H1 (cell line): ENCODE results near the gene NGEF. TPM values are rescaled to one million over a fixed set of nuclear protein-coding genes. Genes with fewer than 3 reads are reported as not detected.

ENCODE experiments used
- CTCF ChIA-PET: fragments of 300-600 bp; sonication (Branson Sonifier 250); formaldehyde crosslinking; loops from one replicate; lab custom pipeline; 2021; ENCODE audit not compliant: partially characterized antibody; lab: Charles Lee
- POLR2A ChIA-PET: fragments of 300-600 bp; sonication (Branson Sonifier 250); formaldehyde crosslinking; loops from one replicate; lab custom pipeline; 2021; ENCODE audit warnings: inconsistent platforms; ENCODE audit not compliant: partially characterized antibody; lab: Charles Lee
- DNase-seq, 2 experiments: peaks; one replicate each; pipeline versions ENCODE4 v3.0.0 to v3.0.0-alpha.2; 2010 to 2022; ENCODE audit warnings: low spot score in 2 of 2, low read depth in 1 of 2, mixed read lengths in 1 of 2
- FAIRE-seq: peaks from 2 replicates; lab custom pipeline; 2011; peaks lifted over from hg19 to GRCh38; lab: Jason Lieb, UNC
- H2AFZ ChIP-seq: 2 replicates; pipeline ENCODE4 v1.8.1; 2012; ENCODE audit warnings: low read length, inconsistent platforms
- H2AK5ac ChIP-seq: 2 replicates; pipeline ENCODE4 v1.6.1; 2013; ENCODE audit warnings: low read depth, low read length
- H2BK120ac ChIP-seq: replicated peaks from 2 replicates; pipeline ENCODE3; 2013; ENCODE audit warnings: low read depth, low read length, inconsistent platforms
- H2BK12ac ChIP-seq: 2 replicates; pipeline ENCODE4 v1.6.1; 2013; ENCODE audit warnings: low read depth, low read length
- H2BK15ac ChIP-seq: 2 replicates; pipeline ENCODE4 v1.6.1; 2013; ENCODE audit warnings: low read length
- H2BK20ac ChIP-seq: 2 replicates; pipeline ENCODE4 v1.6.1; 2013; ENCODE audit warnings: low read length
- H2BK5ac ChIP-seq: 2 replicates; pipeline ENCODE4 v1.6.1; 2013; ENCODE audit warnings: low read depth, low read length
- H3K14ac ChIP-seq: 2 replicates; pipeline ENCODE4 v1.6.1; 2013; ENCODE audit warnings: inconsistent platforms; ENCODE audit not compliant: insufficient read length
- H3K18ac ChIP-seq: 2 replicates; pipeline ENCODE4 v1.6.1; 2013; ENCODE audit warnings: low read length; ENCODE audit errors: extremely low read depth
- H3K23ac ChIP-seq: 2 replicates; pipeline ENCODE4 v1.6.1; 2013; ENCODE audit warnings: inconsistent platforms; ENCODE audit not compliant: insufficient read length
- H3K23me2 ChIP-seq: 2 replicates; pipeline ENCODE4 v1.6.1; 2013; ENCODE audit warnings: low read depth, low read length
- H3K27ac ChIP-seq: 2 replicates; pipeline ENCODE4 v1.6.1; 2011; ENCODE audit warnings: low read depth, low read length, inconsistent platforms
- H3K27me3 ChIP-seq, 4 experiments: replicated peaks in 1 of 4; 1 replicate in 1 of 4; 2 replicates in 3 of 4; pipeline versions ENCODE4 v1.6.1 to v1.8.1; 2011 to 2013; ENCODE audit warnings: low read length in 3 of 4, mild to moderate bottlenecking in 3 of 4, inconsistent platforms in 2 of 4, mixed read lengths in 2 of 4, moderate library complexity in 1 of 4; ENCODE audit not compliant: control insufficient read depth in 3 of 4, insufficient read depth in 3 of 4; ENCODE audit errors: extremely low read depth in 1 of 4
- H3K36me3 ChIP-seq, 4 experiments: 2 replicates each; pipeline versions ENCODE4 v1.6.1 to v1.8.1; 2011 to 2013; ENCODE audit warnings: mild to moderate bottlenecking in 4 of 4, low read length in 3 of 4, moderate library complexity in 2 of 4, control low read depth in 1 of 4, inconsistent platforms in 1 of 4; ENCODE audit not compliant: insufficient read depth in 4 of 4, control insufficient read depth in 2 of 4
- H3K4ac ChIP-seq: replicated peaks from 2 replicates; pipeline ENCODE3; 2013; ENCODE audit warnings: low read length, low read depth, mixed read lengths, inconsistent platforms; ENCODE audit not compliant: insufficient read length
- H3K4me1 ChIP-seq, 4 experiments: replicated peaks in 1 of 4; 1 replicate in 1 of 4; 2 replicates in 3 of 4; pipeline versions ENCODE4 v1.6.1 to v1.8.1; 2011 to 2013; ENCODE audit warnings: low read length in 3 of 4, inconsistent platforms in 2 of 4, mixed read lengths in 1 of 4; ENCODE audit not compliant: insufficient read depth in 4 of 4, control insufficient read depth in 3 of 4
- H3K4me2 ChIP-seq, 2 experiments: 2 replicates each; pipeline versions ENCODE4 v1.6.1 to v1.8.1; 2011 to 2013; ENCODE audit warnings: low read depth in 2 of 2, low read length in 2 of 2, control low read depth in 1 of 2, inconsistent platforms in 1 of 2, mild to moderate bottlenecking in 1 of 2; ENCODE audit not compliant: insufficient read depth in 1 of 2
- H3K4me3 ChIP-seq, 4 experiments: fragments of 200-600, 300-600 bp in 1 of 4; sonication (generic), shearing (Covaris generic), sonication (Bioruptor Twin) in 1 of 4; 2 replicates each; pipeline versions ENCODE4 v1.5.1 to v1.8.1; 2011 to 2016; ENCODE audit warnings: low read length in 4 of 4, low read depth in 3 of 4, control low read depth in 2 of 4, inconsistent platforms in 2 of 4, mild to moderate bottlenecking in 2 of 4, mixed read lengths in 1 of 4, moderate library complexity in 1 of 4; ENCODE audit not compliant: insufficient read depth in 2 of 4; ENCODE audit errors: extremely low read depth in 1 of 4
- H3K56ac ChIP-seq: replicated peaks from 2 replicates; pipeline ENCODE3; 2013; ENCODE audit warnings: low read depth, mild to moderate bottlenecking, mixed read lengths, low read length, inconsistent platforms; ENCODE audit not compliant: insufficient read length
- H3K79me1 ChIP-seq: 2 replicates; pipeline ENCODE4 v1.6.1; 2013; ENCODE audit warnings: low read depth, low read length, control low read depth
- H3K79me2 ChIP-seq, 2 experiments: 2 replicates each; pipeline versions ENCODE4 v1.6.1 to v1.8.1; 2012 to 2013; ENCODE audit warnings: low read length in 2 of 2, mild to moderate bottlenecking in 2 of 2, inconsistent platforms in 1 of 2; ENCODE audit not compliant: insufficient read depth in 2 of 2, control insufficient read depth in 1 of 2
- H3K9ac ChIP-seq, 4 experiments: replicated peaks in 1 of 4; 1 replicate in 1 of 4; 2 replicates in 3 of 4; pipeline versions ENCODE4 v1.6.1 to v1.8.1; 2011 to 2013; ENCODE audit warnings: low read depth in 3 of 4, low read length in 3 of 4, control low read depth in 2 of 4, mild to moderate bottlenecking in 2 of 4, moderate library complexity in 2 of 4, inconsistent platforms in 1 of 4; ENCODE audit errors: extremely low read depth in 1 of 4
- H3K9me3 ChIP-seq, 2 experiments: 2 replicates each; pipeline versions ENCODE4 v1.6.1 to v1.8.1; 2012 to 2013; ENCODE audit warnings: mild to moderate bottlenecking in 2 of 2, moderate library complexity in 2 of 2, control low read depth in 1 of 2, inconsistent platforms in 1 of 2, low read depth in 1 of 2, low read length in 1 of 2, mixed read lengths in 1 of 2; ENCODE audit not compliant: insufficient read depth in 2 of 2
- H4K20me1 ChIP-seq, 2 experiments: replicated peaks in 1 of 2; 2 replicates each; pipeline versions ENCODE3 to v1.8.1; 2011 to 2013; ENCODE audit warnings: inconsistent platforms in 2 of 2, low read length in 2 of 2, mild to moderate bottlenecking in 1 of 2; ENCODE audit not compliant: insufficient read depth in 2 of 2, control insufficient read depth in 1 of 2
- H4K5ac ChIP-seq: 2 replicates; pipeline ENCODE4 v1.6.1; 2013; ENCODE audit warnings: low read length, low read depth, mixed read lengths, inconsistent platforms; ENCODE audit not compliant: insufficient read length
- H4K8ac ChIP-seq: 2 replicates; pipeline ENCODE4 v1.8.0; 2013; ENCODE audit warnings: mild to moderate bottlenecking, moderate library complexity, low read length, inconsistent platforms; ENCODE audit not compliant: insufficient read depth; ENCODE audit errors: extremely low read depth
- H4K91ac ChIP-seq: replicated peaks from 2 replicates; pipeline ENCODE3; 2013; ENCODE audit warnings: low read length, mixed read lengths, inconsistent platforms; ENCODE audit not compliant: insufficient read length
- BCL11A ChIP-seq, 2 experiments: IDR thresholded peaks; one replicate each; pipeline ENCODE4 v1.6.1; 2011; ENCODE audit warnings: low read depth in 2 of 2, low read length in 2 of 2, mild to moderate bottlenecking in 2 of 2
- CEBPB ChIP-seq: IDR thresholded peaks from 2 replicates; pipeline ENCODE4 v1.6.1; 2012; ENCODE audit warnings: low read depth, low read length
- FOSL1 ChIP-seq: IDR thresholded peaks from 2 replicates; pipeline ENCODE4 v1.6.1; 2011; ENCODE audit warnings: mild to moderate bottlenecking, low read depth, low read length, moderate library complexity; ENCODE audit not compliant: insufficient read depth
- SAP30 ChIP-seq: fragments of 300-600 bp; sonication (generic); IDR thresholded peaks from 2 replicates; pipeline ENCODE4 v1.7.1; 2012; ENCODE audit warnings: low read length, moderate library complexity, mild to moderate bottlenecking, inconsistent platforms; ENCODE audit not compliant: insufficient read depth, insufficient replicate concordance
- SRF ChIP-seq: IDR thresholded peaks from 2 replicates; pipeline ENCODE4 v1.6.1; 2011; ENCODE audit warnings: mild to moderate bottlenecking, low read depth, low read length, moderate library complexity
- SUZ12 ChIP-seq: fragments of 200-600 bp; sonication (generic); IDR thresholded peaks from 2 replicates; pipeline ENCODE4 v1.6.1; 2012; ENCODE audit warnings: mild to moderate bottlenecking, inconsistent platforms, low read length, moderate library complexity, mixed read lengths
- TAF1 ChIP-seq: IDR thresholded peaks from 2 replicates; pipeline ENCODE4 v1.6.1; 2011; ENCODE audit warnings: mild to moderate bottlenecking, low read depth, low read length
- TBP ChIP-seq: IDR thresholded peaks from 2 replicates; pipeline ENCODE4 v1.6.1; 2011; ENCODE audit warnings: low read depth, low read length, improper control_type of control experiment
- TEAD4 ChIP-seq: IDR thresholded peaks from 2 replicates; pipeline ENCODE4 v1.6.1; 2012; ENCODE audit warnings: low read depth, low read length, inconsistent platforms, mixed read lengths
- WGBS, 2 experiments: shearing (Covaris generic) in 1 of 2; methylation state at CpG; one replicate each; pipeline versions ENCODE4 v1.1.6 to v1.1.7; 2013 to 2015; ENCODE audit warnings: low lambda C conversion rate in 2 of 2, mixed read lengths in 2 of 2, inconsistent platforms in 1 of 2, low coverage in 1 of 2, missing lambda C conversion rate in 1 of 2; ENCODE audit not compliant: insufficient replicate concordance in 2 of 2, insufficient coverage in 1 of 2, insufficient read length in 1 of 2; ENCODE audit errors: extremely low coverage in 1 of 2, missing lambda C conversion rate in 1 of 2; 5-methylcytosine and 5-hydroxymethylcytosine counted together
- polyA plus RNA-seq, 7 experiments: library from polyadenylated mRNA; depleted of rRNA in 3 of 7; stranded (reverse) in 5 of 7; unstranded in 2 of 7; fragments of >200 nt in 5 of 7; fragments of 200-250 nt in 2 of 7; gene quantifications; 1 replicate in 5 of 7; 2 replicates in 1 of 7; 4 replicates in 1 of 7; pipeline versions ENCODE4 v1.2.1 to v1.2.3, GENCODE V29; 2011 to 2013; ENCODE audit warnings: missing spikeins in 2 of 7, mixed read lengths in 2 of 7
- total RNA-seq: library from RNA; stranded (reverse); fragmentation: NEBNext Ultra II Directional; extraction: Animal tissue kit (Norgen Biotek cat#: 25700); gene quantifications from 2 replicates; pipeline ENCODE4 v1.2.1, GENCODE V29; 2021

The NGEF gene
- total and polyA plus RNA-seq, 2 of the 8 experiments (the other 6 are each of a cell fraction or from before 2014, with no cell fraction given), result 2.7 to 3.2 TPM

DNA sequence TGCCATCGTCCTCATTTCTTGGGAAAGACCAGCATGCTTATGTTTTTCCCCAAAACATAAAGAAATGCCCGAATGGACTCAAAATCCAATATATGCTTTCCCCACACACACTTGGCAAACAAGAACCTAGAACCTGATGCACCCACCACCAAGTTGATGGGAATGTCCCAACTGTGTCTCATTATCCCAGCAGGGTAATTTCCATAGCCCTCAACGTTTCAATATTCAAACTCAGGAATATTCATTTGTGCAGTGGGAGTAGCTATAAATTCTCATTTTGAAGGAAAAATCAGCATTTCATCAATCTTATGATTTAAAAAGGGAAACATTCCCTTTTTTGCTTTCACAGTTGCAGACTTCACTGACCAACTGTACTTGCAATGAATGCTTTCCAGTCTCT lies 92.3 kb downstream of the NGEF start:
- H3K27ac ChIP-seq, result no peak overlapping the region
- H3K18ac ChIP-seq, result no peak overlapping the region; the same call in 1 of the 2 replicates
- no peak overlapping the region for H3K9ac ChIP-seq
- no peak overlapping the region for H2BK20ac ChIP-seq
- no peaks in the 10 kb centered on the region for H3K79me1 ChIP-seq
- no peak overlapping the region for H3K56ac ChIP-seq
- H3K4ac ChIP-seq, result no peak overlapping the region
- H4K5ac ChIP-seq, result no peak overlapping the region
- no peaks in the 10 kb centered on the region for H3K79me2 ChIP-seq
- H2AFZ ChIP-seq, result no peak overlapping the region
- H2BK5ac ChIP-seq, result no peak overlapping the region
- H3K4me3 ChIP-seq, result no peak overlapping the region
- no peak overlapping the region for H2BK120ac ChIP-seq
- FAIRE-seq (no peak), DNase-seq (no peak)
- no peaks in the 10 kb centered on the region for H4K20me1 ChIP-seq
- no peak overlapping the region for H4K91ac ChIP-seq
- no peak overlapping the region for H2BK12ac ChIP-seq
- H3K36me3 ChIP-seq, result no peaks in the 10 kb centered on the region
- H3K23me2 ChIP-seq, result 0 out of 2 replicates have a peak, but pooled peaks cover 2% of the 10 kb centered on the region
- TF ChIP-seq BCL11A (IDR thresholded peaks at IDR 0.05; ENCODE audit: low read depth in 2 of 2, low read length in 2 of 2) (no peak), FOSL1 (no peak), SUZ12 (no peak), SRF (no peak), TEAD4 (no peak), SAP30 (no peak), TBP (no peak), CEBPB (no peak), TAF1 (no peak)
- no peak overlapping the region for H3K14ac ChIP-seq
- H2BK15ac ChIP-seq, result no peak overlapping the region
- H3K23ac ChIP-seq, result no peak overlapping the region
- H4K8ac ChIP-seq, result no peak overlapping the region
- no peak overlapping the region for H3K4me2 ChIP-seq
- peaks cover 2 to 9% (median 9%) of the 10 kb centered on the region in 4 experiments for H3K27me3 ChIP-seq
- WGBS, 2 experiments, result 81% methylated on average over 3 of the region's 3 CpGs; no CpG with 5 or more reads in 1 of the 2 experiments
- H2AK5ac ChIP-seq, result no peak overlapping the region
- CTCF ChIA-PET, result interaction anchor here (1.1 to 1.2 kb wide), 2 partner anchors 25 to 27 kb away, joined by 3 to 4 read pairs; no protein-coding TSS in a partner anchor
- peaks cover 0 to 9% (median 1%) of the 10 kb centered on the region in 4 experiments; a peak in 2 of 7 replicates for H3K4me1 ChIP-seq
- POLR2A ChIA-PET, result no interaction called here
- no peaks in the 10 kb centered on the region for H3K9me3 ChIP-seq
